Keratinocyte (primary cell): ENCODE data around the gene PCTP. TPM values are rescaled to one million over a fixed set of nuclear protein-coding genes. Genes with fewer than 3 reads are reported as not detected.

Source experiments
- DNase-seq: peaks from one replicate; pipeline ENCODE4 v3.0.0-alpha.2; 2011; ENCODE audit warnings: low read depth, missing footprints, low spot score
- FAIRE-seq: peaks from 2 replicates; lab custom pipeline; 2011; peaks lifted over from hg19 to GRCh38; lab: Jason Lieb, UNC
- H2AFZ ChIP-seq: 2 replicates; pipeline ENCODE4 v1.6.0; 2012; ENCODE audit warnings: low read length, control low read depth, inconsistent platforms; ENCODE audit not compliant: control insufficient read depth
- H3K27ac ChIP-seq: 2 replicates; pipeline ENCODE4 v1.5.1; 2011; ENCODE audit warnings: low read length; ENCODE audit not compliant: control insufficient read depth, insufficient read depth
- H3K27me3 ChIP-seq: 3 replicates; pipeline ENCODE4 v1.6.0; 2011; ENCODE audit warnings: low read length; ENCODE audit not compliant: control insufficient read depth, insufficient read depth; ENCODE audit errors: extremely low read depth
- H3K36me3 ChIP-seq, 2 experiments: 2 replicates in 1 of 2; 3 replicates in 1 of 2; pipeline ENCODE4 v1.5.1; 2011; ENCODE audit warnings: low read length in 2 of 2, mild to moderate bottlenecking in 1 of 2; ENCODE audit not compliant: control insufficient read depth in 2 of 2, insufficient read depth in 2 of 2; ENCODE audit errors: extremely low read depth in 1 of 2
- H3K4me1 ChIP-seq: 3 replicates; pipeline ENCODE4 v1.5.1; 2011; ENCODE audit warnings: low read length; ENCODE audit not compliant: control insufficient read depth, insufficient read depth; ENCODE audit errors: extremely low read depth
- H3K4me2 ChIP-seq: 3 replicates; pipeline ENCODE4 v1.6.0; 2011; ENCODE audit warnings: low read depth, low read length; ENCODE audit not compliant: control insufficient read depth, insufficient read depth; ENCODE audit errors: extremely low read depth
- H3K4me3 ChIP-seq, 3 experiments: fragments of 200-600 bp in 1 of 3; sonication (generic) in 1 of 3; 2 replicates in 2 of 3; 3 replicates in 1 of 3; pipeline ENCODE4 v1.5.1; 2011 to 2016; ENCODE audit warnings: low read length in 3 of 3, mild to moderate bottlenecking in 3 of 3, control low read depth in 2 of 3, inconsistent platforms in 1 of 3, low read depth in 1 of 3, mixed read lengths in 1 of 3, mixed run types in 1 of 3, moderate library complexity in 1 of 3; ENCODE audit not compliant: control insufficient read depth in 2 of 3, insufficient read depth in 2 of 3; ENCODE audit errors: extremely low read depth in 1 of 3
- H3K79me2 ChIP-seq: 2 replicates; pipeline ENCODE4 v1.6.0; 2012; ENCODE audit warnings: low read length; ENCODE audit not compliant: control insufficient read depth, insufficient read depth
- H3K9ac ChIP-seq: 3 replicates; pipeline ENCODE4 v1.6.0; 2011; ENCODE audit warnings: low read length; ENCODE audit not compliant: control insufficient read depth, insufficient read depth; ENCODE audit errors: extremely low read depth
- H3K9me1 ChIP-seq: 3 replicates; pipeline ENCODE4 v1.6.0; 2011; ENCODE audit warnings: low read length; ENCODE audit not compliant: control insufficient read depth, insufficient read depth; ENCODE audit errors: extremely low read depth
- H3K9me3 ChIP-seq: 2 replicates; pipeline ENCODE4 v1.5.1; 2012; ENCODE audit warnings: low read depth, low read length; ENCODE audit not compliant: control insufficient read depth
- H4K20me1 ChIP-seq: 3 replicates; pipeline ENCODE4 v1.6.0; 2011; ENCODE audit warnings: low read length; ENCODE audit not compliant: control insufficient read depth, insufficient read depth; ENCODE audit errors: extremely low read depth
- EZH2 ChIP-seq: IDR thresholded peaks from one replicate; pipeline ENCODE4 v1.6.1; 2012; ENCODE audit warnings: inconsistent platforms, mild to moderate bottlenecking, low read length, moderate library complexity
- dilution Hi-C: fragments of 300-500 bp; cut with MboI; formaldehyde crosslinking; loops from one replicate; pipeline ENCODE4 v1.7.0; 2020; ENCODE audit warnings: low sequenced_read_pairs; ENCODE audit not compliant: extremely low pct_ligation_motif_present
- polyA plus RNA-seq, 5 experiments: library from polyadenylated mRNA; depleted of rRNA in 3 of 5; stranded (reverse) in 3 of 5; stranded (forward) in 1 of 5; unstranded in 1 of 5; fragments of >200 nt; gene quantifications; 1 replicate in 1 of 5; 2 replicates in 3 of 5; 3 replicates in 1 of 5; pipeline versions ENCODE4 v1.2.1 to v1.2.3, GENCODE V29; 2011 to 2012; ENCODE audit warnings: missing spikeins in 2 of 5, low read depth in 1 of 5, low replicate concordance in 1 of 5
- TF ChIP-seq, protein P1 (sequence below), 3 experiments: IDR thresholded peaks in 1 of 3; conservative IDR thresholded peaks in 1 of 3; optimal IDR thresholded peaks in 1 of 3; 2 replicates in 2 of 3; 3 replicates in 1 of 3; pipeline versions ENCODE3 to v1.5.1; 2011; ENCODE audit warnings: low read length in 3 of 3, mild to moderate bottlenecking in 3 of 3, moderate library complexity in 2 of 3, control low read depth in 1 of 3, inconsistent platforms in 1 of 3; ENCODE audit not compliant: insufficient read depth in 2 of 3; ENCODE audit errors: extremely low read depth in 1 of 3

PCTP gene
- polyA plus RNA-seq, 1 donor (not counting 4 experiments of a cell fraction or from before 2014, with no cell fraction given), result 29.5 TPM

DNA sequence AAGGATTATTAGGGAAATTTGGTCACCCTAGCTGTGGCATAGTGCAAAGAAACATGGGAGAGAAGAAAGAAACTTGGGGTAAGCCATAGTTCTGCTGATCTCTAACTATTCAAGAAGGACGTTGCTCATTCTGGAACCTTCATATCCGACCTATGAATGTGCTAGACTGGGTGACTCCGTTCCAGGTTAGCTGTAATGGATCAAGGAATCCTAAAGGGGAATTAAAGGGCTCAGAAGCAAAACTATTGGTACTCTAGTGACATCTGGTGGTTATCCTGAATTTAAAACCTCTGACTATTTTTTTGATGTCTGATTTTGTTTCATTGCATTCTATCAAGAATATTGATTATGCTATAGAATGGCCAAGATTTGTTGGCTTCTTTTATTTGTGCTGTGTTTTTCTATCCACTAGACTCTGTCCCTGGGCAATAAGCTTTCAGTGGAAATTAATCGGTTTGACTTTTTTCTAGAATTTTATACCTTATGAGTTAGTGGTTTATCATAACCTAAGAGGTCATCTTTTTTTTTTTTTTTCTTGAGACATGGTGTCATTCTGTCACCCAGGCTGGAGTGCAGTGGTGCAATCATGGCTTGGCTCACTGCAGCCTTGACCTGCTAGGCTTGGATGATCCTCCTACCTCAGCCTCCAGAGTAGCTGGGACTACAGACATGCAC, 19.5 kb downstream of the PCTP start:
- dilution Hi-C loops, result no loop called here
- H3K4me2 ChIP-seq, result no peak overlapping the region

DNA sequence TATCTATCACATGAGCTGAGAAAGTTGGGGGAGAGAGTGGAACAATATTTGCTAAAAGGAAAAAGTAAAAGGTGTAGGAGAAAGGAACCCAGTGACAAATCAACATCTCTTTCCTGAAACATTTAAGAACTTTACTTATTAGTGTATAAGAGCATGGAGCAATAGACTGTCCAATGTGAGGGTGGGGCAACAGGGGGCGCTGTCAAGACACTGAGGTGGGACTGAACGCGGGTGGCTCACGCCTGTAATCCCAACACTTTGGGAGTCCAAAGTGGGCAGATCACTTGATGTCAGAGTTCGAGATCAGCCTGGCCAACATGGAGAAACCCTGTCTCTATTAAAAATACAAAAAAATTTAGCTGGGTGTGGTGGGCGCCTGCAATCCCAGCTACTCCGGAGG, 21.2 kb downstream of the PCTP start:
- TF ChIP-seq EZH2, result no peak
- TF ChIP-seq, protein P1, sequence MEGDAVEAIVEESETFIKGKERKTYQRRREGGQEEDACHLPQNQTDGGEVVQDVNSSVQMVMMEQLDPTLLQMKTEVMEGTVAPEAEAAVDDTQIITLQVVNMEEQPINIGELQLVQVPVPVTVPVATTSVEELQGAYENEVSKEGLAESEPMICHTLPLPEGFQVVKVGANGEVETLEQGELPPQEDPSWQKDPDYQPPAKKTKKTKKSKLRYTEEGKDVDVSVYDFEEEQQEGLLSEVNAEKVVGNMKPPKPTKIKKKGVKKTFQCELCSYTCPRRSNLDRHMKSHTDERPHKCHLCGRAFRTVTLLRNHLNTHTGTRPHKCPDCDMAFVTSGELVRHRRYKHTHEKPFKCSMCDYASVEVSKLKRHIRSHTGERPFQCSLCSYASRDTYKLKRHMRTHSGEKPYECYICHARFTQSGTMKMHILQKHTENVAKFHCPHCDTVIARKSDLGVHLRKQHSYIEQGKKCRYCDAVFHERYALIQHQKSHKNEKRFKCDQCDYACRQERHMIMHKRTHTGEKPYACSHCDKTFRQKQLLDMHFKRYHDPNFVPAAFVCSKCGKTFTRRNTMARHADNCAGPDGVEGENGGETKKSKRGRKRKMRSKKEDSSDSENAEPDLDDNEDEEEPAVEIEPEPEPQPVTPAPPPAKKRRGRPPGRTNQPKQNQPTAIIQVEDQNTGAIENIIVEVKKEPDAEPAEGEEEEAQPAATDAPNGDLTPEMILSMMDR (optimal IDR thresholded peaks at IDR 0.05 in 1 of 3, IDR thresholded peaks at IDR 0.05 in 1 of 3, conservative IDR thresholded peaks at IDR 0.05 in 1 of 3; ENCODE audit: extremely low read depth in 1 of 3, insufficient read depth in 2 of 3, low read length in 3 of 3), result no peak
- no peaks in the 10 kb centered on the region for H3K79me2 ChIP-seq
- no peaks in the 10 kb centered on the region for H3K9me3 ChIP-seq
- no peak overlapping the region for H3K4me3 ChIP-seq
- DNase-seq (no peak), FAIRE-seq (no peak)
- no peak overlapping the region for H3K9ac ChIP-seq
- no peak overlapping the region for H3K4me2 ChIP-seq
- peaks cover 10% of the 10 kb centered on the region for H3K4me1 ChIP-seq
- H2AFZ ChIP-seq, result no peak overlapping the region
- no peak overlapping the region for H3K27ac ChIP-seq
- H3K9me1 ChIP-seq, result no peaks in the 10 kb centered on the region
- peaks cover 0 to 12% of the 10 kb centered on the region in 2 experiments for H3K36me3 ChIP-seq
- dilution Hi-C loops, result no loop called here
- H4K20me1 ChIP-seq, result no peaks in the 10 kb centered on the region
- no peaks in the 10 kb centered on the region for H3K27me3 ChIP-seq

More for the DNA sequence above, 19.5 kb downstream of the PCTP start:
- FAIRE-seq, result no peak
- H2AFZ ChIP-seq, result no peak overlapping the region
- no peak for DNase-seq
- no peaks in the 10 kb centered on the region for H4K20me1 ChIP-seq
- H3K36me3 ChIP-seq, result peaks cover 0 to 6% of the 10 kb centered on the region in 2 experiments
- no peak overlapping the region for H3K27ac ChIP-seq
- H3K4me3 ChIP-seq, result no peak overlapping the region
- H3K9ac ChIP-seq, result no peak overlapping the region
- no peak for TF ChIP-seq EZH2
- TF ChIP-seq, protein P1 (optimal IDR thresholded peaks at IDR 0.05 in 1 of 3, IDR thresholded peaks at IDR 0.05 in 1 of 3, conservative IDR thresholded peaks at IDR 0.05 in 1 of 3; ENCODE audit: extremely low read depth in 1 of 3, insufficient read depth in 2 of 3, low read length in 3 of 3), result peak in 2 of 3 experiments; percentile 36 to 45
- no peaks in the 10 kb centered on the region for H3K27me3 ChIP-seq
- no peaks in the 10 kb centered on the region for H3K79me2 ChIP-seq
- H3K4me1 ChIP-seq, result peaks cover 10% of the 10 kb centered on the region
- H3K9me3 ChIP-seq, result no peaks in the 10 kb centered on the region
- H3K9me1 ChIP-seq, result no peaks in the 10 kb centered on the region
